Activated CD4-positive, alpha-beta T cell treated with anti-CD3 and anti-CD28 coated beads, Interleukin-2, amount 50 U/mL, for 16 hours (primary cell): ENCODE data around the gene C3orf80.
"Not testable (repeated sequence)": the region's sequence is repeated elsewhere in the genome, so short reads cannot be mapped to it uniquely, and the experiment has no call there.

ENCODE experiments used
- DNase-seq: peaks from one replicate; pipeline ENCODE4 v3.0.0-alpha.2; 2020

The C3orf80 gene

DNA sequence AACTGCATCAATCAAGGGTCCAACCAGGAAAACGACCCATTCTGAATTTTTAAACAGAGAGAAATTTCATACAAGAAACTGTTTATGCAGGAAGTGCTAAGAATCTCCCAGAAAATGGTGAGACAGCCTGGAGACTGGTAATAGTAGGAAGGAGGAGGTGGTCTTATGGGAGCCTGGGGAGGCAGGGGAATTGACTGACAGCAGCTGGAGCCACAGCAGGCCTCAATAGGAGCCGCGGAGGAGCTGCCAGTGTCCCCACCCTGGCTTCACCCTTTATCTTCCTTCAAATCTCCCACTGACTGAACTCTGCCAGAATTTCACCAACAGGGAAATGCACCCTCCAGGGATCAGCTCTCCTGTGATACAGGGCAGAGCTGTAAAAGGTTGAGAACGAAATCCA is 7.5 kb upstream of the C3orf80 start:
- DNase-seq: no peak

DNA sequence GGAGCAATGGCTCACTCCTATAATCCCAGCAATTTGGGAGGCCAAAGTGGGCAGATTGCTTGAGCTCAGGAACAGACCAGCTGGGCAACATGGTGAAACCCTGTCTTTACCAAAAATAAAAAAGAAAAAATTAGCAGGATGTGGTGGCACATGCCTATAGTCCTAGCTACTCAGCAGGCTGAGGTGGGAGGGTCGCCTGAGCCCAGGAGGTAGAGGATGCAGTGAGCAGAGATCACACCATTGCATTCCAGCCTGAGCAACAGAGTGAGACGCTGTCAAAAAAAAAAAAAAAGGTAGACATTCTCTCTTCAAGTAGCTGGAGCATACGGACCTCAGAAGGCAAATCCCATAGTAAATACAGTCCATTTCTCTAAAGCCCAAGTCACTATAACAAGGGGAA is 7.1 kb upstream of the C3orf80 start:
- DNase-seq: no peak

DNA sequence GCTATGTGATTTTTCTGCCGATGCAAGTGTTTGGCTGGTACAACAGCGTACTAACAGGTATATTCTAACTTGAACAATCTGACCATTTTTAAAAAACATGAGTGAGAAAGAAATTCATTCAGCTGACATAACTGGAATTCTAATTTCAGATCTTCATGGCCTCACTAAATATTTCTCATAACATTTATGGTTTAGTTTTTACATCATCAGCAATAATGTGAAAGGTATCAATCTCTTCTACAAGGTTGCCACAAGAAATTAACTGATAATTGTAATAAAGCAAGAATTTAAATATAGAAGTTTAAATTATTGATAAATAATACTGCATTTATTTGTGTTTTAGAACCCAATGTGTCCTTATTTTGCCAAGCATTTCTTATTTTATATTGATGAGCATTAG is 5.2 kb upstream of the C3orf80 start:
- DNase-seq: no peak

DNA sequence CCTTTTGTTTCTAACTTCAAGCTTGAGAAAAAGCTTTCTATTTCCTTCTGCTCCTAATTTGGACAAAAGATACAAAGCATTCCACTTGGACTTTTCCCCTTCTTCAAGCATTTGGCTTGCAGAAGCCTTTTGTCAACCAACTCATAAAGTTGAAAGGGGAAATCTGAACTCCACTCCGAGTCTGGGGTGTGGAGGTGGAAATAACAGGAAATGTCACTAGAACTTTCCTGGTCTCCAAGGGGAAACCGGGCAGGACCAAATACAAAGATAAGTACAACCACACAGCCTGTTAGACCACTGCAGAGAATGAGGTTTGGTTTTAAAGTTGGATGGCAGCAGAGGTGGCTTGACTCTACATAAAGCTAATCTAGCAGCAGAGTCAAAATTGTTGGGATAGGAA is 4.2 kb upstream of the C3orf80 start:
- DNase-seq: no peak

DNA sequence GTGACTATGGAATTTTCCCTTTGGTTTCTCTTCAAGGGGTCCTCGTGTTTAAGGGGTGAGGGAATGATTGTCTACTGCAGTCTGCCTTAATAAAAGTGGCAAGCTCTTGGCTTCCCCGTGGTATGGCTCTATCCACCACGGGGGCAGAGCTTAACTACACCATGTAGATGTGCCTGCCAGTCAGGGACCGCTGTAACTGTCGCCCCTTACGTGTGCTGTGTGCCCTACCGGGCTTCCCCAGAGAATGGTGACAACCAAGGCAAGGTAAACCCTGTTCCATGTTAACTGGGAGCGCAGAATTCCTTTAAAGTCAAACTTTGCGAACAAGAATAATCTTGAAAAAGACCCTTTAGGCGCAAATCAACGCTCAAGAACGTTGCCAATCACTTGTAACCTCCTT is 966 bp upstream of the C3orf80 start:
- no peak for DNase-seq

DNA sequence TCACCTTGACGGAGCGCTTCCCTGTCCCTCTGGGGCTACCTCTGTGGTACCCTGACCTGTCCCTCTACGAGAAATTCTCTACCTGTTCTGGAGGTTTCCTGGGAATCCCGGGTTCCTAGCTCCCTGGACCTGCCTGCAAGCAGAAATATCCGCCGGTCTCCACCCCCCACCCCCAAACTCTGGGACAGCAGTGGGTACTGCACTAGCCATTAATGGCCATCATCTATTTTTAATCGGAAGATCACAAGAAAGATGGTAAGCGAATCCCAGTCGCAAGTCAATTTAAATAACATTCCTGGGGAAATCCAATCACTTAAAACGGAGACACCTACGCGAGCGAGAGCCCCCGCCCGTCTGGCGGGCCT is 429 bp upstream of the C3orf80 start:
- DNase-seq: no peak

DNA sequence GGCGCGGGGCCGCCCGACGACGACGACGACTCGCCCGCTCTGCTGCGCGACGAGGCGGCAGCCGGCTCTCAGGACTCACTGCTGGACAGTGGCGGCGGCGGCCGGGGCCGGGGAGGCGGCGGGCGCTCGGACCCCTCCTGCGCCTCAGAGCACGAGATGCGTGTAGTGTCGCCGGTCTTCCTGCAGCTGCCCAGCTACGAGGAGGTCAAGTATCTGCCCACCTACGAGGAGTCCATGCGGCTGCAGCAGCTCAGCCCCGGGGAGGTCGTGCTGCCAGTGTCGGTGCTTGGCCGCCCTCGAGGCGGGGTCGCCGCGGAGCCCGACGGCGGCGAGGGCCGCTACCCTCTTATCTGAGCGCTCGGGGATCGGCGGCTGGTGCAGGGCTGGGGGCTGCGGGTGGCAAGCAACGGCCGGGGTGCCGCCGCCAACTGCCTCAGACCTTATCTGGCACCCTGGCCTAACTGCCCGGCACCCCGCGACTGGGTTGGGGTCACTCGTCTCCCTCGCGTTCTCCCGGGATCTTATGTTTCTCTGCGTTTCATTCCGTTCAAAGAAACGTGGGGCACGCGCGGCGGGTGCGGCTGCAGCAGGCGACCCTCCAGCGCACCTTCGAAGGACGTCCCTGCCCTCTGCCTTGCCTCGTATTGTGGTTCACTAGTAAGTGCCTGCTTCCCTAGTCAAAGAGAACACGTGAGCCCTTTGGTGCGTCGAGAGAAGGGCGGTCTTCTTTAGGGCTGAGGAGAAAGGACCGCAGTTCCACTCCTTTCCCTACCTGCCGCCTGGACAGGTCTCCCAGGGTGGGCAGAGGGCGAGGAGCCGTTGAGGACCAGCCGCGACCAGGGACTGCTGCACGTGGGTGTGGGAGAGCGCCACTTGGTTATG is 1.0 kb downstream of the C3orf80 start:
- no peak for DNase-seq

DNA sequence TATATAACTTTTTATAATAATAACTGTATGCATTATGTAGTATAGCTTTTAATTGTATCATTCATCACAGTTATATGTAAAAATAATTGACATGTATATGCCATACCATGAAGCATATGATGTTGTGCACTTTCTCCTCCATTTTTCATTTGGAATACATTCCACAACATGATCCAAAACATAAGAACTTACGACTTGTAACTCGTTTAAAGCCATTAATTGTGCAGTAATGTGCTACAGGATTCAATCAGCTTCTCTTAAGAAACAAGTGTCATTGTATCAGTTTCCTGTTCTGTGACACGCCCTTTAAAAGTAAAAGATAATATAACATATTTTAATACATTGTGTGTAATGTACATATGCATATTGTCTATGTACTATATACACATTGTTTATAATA is 2.2 kb downstream of the C3orf80 start:
- no peak for DNase-seq

DNA sequence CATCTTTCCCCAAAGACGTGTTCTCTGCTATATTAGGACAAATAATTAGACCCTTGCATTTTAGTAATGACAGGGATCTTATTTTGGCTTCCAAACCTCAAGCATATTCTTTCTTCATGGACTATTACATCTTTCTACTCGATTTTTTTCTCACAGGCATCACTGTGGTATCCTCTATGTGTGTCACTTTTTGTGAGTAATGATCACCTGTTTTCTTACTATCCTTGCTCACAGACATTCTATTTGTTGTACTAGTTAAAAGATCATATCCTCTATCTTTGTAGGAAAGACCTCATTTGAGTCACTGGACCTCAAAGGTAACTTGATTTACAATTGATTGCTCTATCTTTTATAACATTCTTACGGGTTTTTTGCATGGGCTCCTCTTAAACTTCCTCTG is 6.8 kb downstream of the C3orf80 start:
- no peak for DNase-seq

DNA sequence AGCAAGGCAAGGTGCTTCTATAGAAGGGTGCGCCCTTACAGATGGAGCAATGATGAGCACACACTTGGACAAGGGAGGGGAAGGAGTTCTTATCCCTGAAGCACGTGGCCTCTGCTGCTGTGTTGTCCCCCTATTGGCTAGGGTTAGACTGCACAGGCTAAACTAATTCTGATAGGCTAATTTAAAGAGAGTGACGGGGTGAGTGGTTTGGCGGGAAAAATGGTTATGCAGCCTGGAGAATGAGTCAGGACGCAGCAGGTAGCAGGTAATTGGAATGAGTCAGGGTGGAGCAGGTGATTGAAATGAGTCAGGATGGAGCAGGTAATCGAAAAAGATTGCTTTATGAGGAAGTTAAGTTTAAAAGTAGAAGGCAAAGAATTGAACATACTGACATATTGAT is 15.5 kb downstream of the C3orf80 start:
- DNase-seq: not testable (repeated sequence)

DNA sequence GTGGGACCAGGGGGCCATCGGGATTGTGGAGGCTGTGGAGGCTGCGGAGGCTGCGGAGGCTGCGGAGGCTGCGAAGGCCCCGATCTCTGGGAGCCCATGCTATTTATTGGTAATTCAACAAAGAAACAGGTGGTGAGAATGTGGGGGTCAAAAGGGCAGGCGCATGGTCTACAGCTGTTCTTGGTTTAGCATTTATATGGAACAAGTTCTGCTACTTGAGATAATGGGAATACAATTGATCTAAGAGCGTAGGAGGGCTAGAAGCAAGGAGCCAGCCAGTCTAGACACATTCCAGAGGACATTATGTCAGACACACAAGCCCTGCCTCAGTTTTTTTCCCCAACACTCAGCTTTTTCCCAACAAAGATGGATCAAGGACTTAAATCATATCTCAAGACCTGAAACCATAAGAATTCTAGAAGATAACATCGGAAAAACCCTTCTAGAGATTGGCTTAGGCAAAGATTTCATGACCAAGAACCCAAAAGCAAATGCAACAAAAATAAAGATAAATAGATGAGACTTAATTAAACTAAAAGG is 20.1 kb downstream of the C3orf80 start:
- DNase-seq: no peak

DNA sequence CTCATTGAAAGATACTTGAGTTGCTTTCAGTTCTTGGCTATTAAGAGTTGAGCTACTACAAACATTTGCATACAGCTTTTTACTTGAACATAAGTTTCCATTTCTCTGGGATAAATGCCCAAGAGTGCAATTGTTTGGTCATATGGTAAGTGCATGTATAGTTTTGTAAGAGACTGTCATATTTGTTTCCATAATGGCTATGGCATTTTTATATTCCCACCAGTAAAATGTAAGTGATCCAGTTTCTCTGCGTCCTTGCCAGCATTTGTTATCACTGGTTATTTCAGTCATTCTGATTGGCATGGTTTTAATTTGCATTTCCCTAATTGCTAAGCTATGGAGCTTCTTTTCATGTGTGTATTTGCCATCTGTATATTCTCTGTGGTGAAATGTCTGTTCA is 22.5 kb downstream of the C3orf80 start:
- DNase-seq: no peak

DNA sequence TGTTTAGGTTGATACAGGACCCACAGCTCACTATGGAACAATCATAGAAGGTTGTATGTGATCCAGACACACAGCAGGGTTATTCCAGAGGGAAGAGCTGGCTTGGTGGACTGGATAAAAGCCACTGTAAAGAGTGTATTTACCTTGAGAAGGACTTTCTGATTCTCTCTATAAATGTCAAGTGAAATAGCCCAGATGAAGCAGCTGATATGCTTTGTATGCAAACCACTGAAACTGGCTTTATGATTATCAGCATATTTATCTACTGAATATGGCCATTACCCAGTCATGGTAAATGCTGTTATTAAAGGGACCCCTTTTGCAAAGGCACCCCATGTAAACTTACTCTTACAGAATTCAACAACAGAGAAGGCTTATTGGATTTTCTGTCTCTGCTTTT is 28.1 kb downstream of the C3orf80 start:
- DNase-seq: no peak

DNA sequence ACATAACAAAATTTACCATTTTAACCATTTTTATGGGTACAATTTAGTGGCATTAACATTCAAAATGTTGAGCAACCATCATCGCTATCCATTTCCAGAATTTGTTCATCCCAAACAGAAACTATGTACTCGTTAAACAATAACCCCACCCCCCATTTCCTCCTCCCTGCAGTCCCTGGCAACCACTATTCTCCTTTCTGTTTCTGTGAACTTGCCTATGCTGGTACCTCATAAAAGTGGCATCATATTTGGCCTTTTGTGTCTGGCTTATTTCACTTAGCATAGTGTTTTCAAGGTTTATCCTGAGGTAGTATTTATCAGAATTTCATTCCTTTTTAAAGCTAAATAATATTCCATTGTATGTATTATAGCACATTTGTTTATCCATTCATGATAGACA is 32.4 kb downstream of the C3orf80 start:
- DNase-seq: no peak

DNA sequence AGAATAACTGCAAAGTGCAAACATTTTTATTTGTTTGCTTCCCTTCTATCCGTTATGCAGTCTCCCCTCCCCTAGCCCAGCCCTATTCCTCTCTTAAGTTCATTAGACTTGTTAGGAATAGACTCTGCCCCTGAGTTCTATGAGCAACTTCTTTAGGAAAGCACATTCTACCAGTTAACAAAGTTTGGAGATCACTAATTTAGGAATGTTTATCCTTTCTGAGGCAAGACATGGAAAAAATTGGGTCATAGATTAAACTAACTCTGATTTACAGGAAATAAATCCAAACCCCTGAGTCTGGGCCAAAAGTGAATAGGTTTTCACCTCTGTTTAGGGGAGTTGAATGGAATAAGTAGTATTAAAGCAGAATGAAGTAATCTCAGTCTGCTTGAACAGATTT is 34.4 kb downstream of the C3orf80 start:
- DNase-seq: no peak

DNA sequence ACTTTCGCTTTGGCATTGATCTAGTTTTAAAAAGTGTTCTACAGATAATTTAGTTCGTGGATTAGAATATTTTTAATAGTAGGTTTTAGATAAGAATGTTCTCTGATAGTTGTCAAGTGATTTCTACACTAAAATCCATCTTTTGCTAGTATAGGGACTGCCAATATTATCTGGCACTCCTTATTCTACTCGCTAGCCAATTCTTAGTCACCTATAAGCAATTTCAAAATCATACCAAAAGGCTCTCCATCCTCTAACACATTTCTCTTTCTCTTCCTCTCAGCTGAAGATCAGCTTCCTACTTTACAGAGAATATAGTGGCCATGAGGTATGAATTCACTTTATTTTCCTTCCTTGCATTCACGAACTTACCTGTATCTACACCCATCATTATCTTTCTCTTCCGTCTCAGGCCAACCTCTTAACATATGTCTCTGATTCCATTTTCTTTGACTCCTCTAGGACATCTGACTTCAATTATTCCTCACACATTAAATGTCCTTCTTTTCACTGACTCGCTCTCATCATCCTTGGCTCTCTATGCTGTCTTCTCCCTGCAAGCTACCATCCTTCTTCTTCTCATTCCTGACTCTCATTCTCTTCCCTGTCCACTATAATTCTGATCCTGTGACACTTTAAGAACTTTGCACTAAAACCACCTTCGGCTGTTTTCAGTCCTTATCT is 35.5 kb downstream of the C3orf80 start:
- no peak for DNase-seq

DNA sequence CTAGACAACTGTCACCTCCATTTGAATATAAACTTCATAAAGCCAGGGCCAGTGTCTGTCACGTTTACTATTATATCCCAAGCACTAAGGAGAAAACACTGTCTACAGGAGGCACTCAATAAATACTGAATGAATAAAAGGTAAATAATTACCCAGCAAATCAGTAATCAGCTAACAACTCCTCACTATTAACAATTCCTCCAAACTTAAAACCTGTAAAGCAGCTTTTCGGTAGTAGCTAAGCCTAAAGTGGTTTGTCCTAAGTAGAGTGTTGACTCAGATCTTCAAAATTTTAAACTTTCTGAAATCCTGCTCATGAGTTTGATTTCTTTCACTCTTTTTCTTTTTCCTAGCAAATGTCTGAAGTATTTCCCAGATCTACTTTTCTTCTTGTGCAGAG is 39.9 kb downstream of the C3orf80 start:
- no peak for DNase-seq
